HG03108 (cell line): ENCODE data around the gene P4HB.
A peak's percentile ranks its signal among the peaks of the same experiment; 100 is the strongest.

Source experiments
- ATAC-seq: cut with Tn5 transposase; IDR thresholded peaks from one replicate; pipeline ENCODE4 v1.9.1; 2021; ENCODE audit warnings: moderate library complexity; ENCODE audit not compliant: unreplicated experiment

P4HB gene

DNA sequence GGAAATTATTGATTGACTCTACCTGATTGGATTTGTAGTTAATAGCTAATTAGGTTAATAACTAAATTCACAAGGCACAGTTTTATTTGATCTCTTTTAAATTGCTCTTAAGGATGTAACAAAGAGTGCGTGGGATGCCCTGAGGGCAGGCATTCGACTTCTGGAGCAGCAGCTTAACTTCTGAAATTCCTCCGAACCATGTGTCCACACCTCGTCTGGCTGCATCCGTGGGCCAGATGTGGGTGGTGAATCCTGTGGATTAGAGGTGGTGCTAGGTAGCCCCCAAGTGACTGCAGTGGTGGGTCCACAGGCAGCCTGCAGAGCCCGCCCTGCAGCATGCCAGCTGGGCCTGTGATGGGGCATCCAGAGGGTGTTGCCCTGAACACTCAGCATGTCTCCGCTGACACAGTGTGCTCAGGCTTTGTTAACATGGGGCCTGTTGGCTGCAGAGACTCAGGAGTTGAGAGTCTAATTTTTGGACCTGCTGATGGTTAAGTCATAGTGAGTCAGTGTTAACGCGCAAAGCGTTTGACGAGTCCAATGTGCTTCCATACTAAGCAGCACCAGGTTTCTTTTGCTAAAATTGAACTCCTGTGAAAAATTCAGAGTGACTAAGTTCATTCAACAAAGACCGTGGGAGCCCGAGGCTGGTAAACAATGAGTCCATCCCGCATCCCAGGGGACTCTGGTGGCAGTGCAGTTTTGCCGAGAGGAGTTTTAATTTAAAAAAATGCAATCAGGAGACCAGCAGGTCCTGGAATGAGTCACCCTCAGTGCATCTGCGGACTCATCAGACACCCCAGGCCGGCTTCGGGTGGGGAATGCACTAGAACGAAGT lies 37.9 kb upstream of the P4HB start:
- ATAC-seq = no peak

DNA sequence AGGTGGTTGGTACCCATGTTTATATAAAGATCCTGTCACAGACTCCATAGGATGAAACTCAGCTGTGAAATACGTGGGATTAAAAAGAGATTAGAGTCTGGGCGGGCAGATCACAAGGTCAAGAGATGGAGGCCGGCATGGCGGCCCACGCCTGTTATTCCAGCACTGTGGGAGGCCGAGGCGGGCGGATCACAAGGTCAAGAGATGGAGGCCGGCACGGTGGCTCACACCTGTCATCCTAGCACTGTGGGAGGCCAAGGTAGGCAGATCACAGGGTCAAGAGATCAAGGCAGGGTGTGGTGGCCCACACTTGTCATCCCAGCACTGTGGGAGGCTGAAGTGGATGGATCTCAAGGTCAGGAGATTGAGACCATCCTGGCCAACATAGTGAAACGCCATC lies 35.1 kb upstream of the P4HB start:
- ATAC-seq = no peak

DNA sequence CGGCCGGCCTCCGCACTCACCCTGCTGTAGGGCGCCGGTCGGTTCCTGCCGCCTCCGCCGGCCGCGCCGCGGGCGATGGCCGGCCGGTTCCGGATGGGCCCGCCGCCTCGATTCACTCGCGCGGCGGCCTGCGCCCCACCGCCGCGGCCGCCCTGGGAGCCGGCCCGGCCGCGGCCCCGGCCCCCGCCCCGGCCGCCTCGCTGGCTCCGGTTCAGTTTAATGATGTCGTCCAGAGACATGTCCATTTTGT lies 30.9 kb upstream of the P4HB start:
- no peak for ATAC-seq

DNA sequence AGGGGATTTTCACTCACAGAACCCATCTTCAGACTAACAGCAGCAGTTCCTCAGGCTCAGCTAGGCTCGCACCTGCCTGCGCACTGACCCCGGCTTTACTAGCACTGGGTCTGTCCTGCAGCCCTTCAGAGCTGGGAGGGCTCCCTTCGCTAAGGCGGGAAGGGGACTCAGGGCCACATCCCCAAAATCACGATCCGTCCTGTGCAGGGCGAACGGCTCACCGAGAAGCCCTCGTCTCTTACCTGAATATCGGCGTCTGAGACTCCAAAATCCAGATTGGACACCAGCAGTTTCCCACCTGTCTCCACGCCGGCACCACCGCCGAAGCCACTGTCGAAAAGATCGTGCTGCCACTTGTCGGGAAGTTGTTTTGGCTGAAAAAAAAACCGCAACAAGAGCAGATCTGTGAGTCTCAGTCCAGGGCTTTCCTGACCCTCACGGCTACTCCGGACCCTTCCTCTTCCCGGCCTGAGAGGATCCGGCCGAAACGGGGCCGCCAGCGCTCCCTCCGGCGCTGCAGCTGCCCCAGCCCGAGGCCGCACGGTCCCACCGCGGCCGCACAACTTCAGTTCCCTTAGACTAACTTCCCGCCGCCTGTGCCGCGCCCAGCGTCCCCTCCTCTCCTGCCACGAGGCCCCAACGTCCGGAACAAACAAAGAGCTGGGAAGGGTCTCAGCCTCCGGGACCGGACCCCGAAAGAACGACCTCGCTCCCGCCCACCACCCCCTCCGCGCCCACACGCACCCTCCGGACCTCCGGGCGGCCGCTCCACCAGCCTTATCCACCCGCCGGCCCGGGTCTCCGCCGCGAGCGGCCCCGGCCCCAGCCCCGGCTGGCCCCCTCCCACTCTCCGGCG lies 30.3 kb upstream of the P4HB start:
- ATAC-seq = peak; percentile 11

DNA sequence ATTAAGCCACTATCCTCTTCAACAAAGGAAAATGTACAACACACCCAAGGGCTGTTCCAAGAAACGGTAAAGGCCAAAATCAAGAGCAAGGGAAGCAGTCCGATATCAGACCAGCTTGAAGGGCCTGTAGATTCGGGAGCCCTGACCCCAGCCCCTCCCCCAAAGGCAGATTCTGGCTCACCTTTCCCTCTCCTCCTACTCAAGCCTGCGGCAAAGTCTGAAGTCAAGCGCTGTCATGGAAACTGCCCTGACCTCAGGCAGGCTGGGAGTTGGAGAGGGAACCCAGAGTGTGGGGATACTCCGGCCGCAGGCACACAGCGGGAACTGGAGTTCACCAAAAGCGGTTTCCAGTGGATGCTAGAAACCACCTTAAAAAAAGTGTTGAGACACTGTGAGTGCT lies 29.3 kb upstream of the P4HB start:
- no peak for ATAC-seq

DNA sequence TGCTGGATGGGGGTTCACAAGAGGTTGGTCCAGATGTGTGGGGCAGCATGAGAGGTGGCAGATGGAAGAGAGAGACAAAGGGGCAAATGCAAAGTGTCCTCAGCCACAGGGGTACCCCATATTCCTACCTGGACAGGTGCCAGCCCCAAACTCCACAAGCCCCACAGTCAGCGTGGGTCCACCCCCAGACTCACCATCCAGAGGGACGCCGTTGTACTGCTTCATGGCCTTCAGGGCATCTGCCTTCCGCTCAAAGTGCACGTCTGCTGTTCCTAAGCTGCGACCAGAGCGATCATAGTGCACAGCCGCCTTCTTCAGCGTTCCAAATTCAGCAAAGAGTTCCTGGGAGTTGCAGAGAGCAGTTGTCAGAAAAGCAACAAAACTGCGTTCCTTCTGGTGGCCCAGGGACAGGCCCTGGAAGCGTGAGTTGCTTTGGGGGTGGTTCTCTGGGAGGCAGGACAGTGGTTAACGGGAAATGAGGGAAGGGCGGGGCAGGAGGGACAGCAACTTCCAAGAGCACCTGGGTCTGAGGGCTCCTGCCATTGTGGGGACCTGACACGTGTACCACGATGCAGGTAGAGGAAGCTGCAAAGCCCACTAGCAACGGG lies 28.8 kb upstream of the P4HB start:
- ATAC-seq = no peak

DNA sequence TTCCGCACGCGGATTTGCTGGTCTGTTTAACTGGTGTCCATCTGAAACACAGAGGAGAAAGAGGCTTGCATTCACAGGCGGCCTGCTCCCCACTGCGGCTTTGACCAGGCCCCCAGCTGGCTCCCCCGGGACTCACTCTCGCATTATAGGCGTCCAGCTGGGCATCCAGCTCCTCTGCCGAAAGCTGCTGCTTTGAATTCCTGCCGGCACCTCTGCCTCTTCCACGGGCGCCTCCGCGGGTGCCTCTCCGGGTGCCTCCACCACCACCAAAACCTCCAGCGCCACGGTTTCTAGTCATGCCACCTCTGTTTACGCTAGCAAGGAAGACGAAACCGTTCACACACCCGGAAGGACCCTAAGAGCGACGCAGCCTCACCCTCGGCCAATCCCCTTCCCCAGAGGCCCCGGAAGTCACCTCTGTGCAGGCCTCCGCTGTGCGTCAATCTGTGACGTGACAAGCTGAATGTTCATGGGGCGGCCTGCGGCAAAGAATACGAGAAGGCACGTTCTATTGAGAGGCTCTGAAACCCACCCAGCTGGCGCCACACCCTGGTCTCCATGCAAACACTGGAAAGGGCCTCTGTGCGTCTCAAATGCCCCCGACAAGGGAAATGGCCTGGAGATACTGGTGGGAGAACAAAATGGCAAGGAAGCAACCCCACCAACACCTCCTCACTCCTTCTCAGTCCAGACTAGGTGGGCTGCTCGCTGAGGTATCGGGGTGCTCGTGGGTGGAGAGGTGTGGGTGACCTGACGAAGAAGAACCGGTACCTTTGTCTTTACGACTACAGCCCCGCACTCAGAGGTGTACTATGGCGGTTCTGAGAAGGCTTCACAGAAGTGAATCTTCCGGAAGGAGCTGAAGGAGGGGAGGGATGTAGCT lies 28.0 kb upstream of the P4HB start:
- ATAC-seq = no peak

DNA sequence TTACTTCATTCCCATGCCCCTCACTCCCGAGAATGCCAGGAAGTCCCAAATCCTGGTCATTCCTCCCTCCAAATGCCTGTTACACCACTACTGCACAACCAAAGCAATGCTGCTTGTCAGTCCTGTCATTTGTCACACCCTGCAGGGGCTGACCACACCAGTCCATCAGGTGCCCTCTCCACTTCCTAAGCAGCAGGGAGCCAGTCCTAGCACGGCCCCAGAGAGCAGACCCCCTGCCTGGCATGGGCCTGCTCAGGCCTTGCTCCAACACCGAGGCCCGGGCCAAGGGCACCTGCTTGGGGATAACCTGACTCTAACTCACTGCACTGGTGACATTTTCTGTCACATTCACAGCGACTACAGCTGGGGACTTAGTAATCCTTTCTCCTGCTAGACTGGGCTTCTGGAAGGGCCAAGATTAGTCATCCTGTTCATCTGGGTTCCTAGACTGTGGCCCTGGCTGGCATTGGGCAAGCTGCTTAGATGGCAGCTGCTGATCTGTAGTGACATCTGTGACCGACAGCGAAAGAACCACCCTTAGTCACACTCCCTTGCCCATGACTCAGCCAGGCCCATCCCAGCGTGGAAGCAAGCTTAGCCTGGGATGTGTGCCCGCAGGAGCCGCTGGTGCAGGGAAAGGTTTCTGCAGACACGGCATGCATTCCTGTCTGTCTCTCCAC lies 25.7 kb upstream of the P4HB start:
- ATAC-seq = no peak

DNA sequence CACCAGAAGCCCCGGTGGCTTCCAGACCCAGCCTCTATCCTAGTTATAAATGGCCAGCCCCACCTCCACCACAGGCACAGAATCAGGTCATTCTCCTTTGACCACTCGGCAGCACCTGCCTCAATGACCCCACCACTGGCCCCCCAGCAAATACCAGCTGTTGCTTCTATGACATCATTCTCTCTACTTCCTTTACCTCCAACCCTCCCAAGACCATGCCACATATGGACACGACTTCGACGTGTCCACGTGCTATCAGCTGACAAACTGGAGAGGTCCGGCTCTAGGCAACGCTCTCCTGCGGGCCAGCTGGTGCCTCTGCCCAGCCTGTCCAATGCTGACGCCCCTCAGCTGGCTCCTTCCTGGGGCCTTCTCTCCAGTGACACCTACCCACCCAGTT lies 25.1 kb upstream of the P4HB start:
- no peak for ATAC-seq

DNA sequence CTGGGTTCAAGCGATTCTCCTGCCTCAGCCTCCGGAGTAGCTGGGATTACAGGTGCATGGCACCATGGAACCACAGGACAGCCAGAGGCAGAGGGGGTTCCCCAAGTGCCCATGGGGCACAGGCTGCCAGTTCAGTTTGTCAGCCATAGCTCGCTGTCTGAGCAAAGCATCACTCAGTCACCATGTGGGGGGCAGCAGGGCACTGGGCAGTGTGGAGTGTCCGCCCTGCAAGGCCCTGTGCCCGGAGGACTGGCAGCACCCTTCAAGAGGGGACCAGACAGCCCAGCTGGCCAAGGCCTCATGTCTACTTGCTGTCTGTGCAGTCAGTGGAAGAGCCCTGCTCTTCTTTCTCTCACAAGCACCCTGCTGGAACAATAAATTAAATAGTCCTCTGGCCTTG lies 24.6 kb upstream of the P4HB start:
- no peak for ATAC-seq

DNA sequence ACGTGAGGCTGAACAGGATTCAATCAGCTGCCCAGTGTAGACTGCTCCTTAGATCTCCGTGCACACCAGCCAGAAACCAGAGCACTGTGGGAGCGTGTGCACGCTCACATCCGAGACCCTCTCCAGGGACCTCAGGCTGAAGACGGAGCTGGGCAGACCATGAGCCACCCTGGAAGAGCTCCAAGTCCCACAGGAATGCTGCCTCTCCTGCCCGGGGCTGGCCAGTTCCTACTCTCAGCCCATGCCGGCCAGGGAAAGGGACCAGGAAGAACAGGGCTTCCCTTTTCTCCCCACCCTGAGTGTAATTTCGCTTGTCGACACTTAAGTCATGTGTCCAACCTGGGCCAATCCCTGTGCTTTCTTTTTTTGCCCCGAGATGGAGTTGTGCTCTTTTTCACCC lies 24.2 kb upstream of the P4HB start:
- ATAC-seq = no peak

DNA sequence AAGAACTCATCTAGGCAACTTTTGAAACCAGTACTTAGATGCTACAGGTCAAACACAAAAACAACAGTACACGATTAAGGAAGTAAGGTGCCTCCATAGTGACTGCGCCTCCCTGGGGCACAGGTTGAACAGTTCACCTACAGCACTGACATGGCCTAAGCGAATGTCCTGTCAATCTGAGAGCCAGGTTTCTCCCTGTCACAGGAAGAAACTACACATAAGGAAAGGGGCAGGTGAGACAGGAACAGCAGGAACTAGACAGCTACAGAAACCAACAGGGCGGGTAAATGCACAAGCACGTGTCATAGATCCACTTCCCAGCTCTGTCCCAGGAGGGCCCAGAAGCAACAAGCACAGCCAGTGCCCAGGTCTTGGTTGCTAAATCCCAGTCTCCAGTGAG lies 18.8 kb upstream of the P4HB start:
- ATAC-seq = no peak

DNA sequence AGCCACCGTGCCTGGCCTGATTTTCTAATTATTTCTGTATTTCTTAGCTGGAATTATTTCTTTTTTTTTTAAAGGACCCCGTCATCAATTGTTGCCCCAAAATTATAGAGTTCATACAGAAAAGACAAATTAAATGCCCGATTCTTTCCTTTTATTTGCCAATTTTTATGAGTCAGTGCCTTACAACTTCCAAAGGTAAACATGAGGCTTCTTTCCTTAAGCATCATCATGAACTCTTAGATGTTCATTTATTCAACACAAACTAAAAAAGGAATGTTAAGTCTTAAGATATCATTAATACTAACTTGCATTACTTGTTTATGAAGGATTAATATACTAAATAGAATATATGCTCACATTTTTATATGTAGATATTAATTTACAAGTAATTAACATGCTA lies 18.0 kb upstream of the P4HB start:
- ATAC-seq = no peak

DNA sequence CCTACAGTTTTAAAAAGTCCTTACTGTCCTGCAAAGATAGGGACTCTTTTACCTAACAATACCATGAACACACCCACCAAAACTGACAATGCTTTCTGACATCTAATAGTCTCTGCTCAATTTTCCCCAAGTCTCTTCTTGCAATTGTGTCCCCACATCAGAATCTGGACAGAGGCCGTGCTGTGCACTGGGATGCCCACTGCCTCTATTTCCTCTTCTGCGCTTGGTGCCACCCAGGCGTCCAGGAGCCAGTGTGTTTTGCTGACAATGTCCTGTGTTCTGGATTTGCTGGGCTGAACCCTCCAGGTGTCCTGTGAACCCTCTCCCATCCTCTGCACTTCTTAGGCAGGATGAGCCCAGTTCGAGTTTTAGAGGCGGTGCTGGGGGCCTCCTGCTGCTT lies 17.2 kb upstream of the P4HB start:
- ATAC-seq = no peak

DNA sequence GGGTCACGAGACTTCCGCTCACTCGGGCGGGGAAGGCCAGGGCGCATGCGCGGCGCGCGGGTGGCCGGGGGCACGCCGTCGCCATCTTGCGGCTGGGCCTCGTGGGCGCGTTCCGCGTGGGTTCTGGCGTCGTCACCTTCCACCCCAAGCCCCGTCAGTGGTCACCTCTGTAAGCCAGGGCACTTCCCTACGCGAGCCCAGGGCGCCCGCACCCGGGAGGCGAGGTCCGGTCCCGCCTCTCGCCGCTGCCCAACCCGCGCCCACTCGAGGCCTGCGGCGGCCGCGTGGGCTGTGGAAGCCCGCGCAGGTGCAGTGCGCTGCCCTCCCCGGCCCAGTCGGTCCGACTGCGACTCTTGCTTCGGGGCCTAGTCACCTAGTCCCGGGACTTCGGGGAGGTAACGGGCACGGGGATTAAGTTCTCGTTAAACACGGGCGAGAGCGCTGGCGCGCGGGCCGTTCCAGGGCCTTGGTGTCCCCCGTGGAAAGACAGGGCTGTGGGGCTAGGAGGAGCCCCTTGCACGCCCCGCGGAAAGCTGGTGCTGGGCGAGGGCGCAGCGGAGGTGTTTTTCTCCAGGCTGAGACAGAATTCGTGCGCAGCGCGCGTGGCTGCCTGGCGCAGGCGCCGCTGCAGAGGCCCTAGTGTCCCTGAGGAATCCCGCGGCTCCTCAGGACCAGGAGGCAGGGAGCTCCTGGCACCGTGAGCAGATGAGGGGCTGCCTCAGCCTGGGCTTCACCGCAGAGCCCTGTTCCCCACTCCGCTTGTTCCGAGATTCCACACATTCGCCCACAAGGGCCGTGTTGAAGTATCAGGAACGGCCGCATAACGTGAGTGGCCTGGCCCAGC lies 11.3 kb upstream of the P4HB start:
- ATAC-seq = no peak

DNA sequence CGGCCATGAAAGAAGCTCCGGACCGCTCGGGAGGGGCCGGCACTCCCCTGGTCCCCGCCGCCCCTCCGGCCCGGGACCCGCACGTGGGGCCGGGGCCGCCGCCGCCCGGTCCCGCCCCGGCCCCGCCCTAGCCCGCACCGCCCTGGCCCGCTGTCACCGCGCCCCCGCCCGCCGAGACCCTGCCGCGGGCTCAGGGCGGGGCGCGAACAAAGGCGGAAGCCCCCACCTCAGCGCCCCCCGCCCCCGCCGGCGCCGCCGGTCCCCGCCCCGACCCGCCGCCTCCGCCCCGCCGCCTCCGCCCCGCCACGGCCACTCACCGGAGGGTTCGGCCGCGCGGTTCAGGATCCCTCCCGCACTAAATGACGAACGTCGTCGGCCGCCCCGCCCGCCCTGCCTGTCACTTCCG lies 10.6 kb upstream of the P4HB start, which contains the start of gene ARHGDIA:
ARHGDIA (minus strand) TSS at position 357 of the 406 bp plus-strand sequence. CDS start 1,407 bp downstream, outside the sequence.
- no peak for ATAC-seq

DNA sequence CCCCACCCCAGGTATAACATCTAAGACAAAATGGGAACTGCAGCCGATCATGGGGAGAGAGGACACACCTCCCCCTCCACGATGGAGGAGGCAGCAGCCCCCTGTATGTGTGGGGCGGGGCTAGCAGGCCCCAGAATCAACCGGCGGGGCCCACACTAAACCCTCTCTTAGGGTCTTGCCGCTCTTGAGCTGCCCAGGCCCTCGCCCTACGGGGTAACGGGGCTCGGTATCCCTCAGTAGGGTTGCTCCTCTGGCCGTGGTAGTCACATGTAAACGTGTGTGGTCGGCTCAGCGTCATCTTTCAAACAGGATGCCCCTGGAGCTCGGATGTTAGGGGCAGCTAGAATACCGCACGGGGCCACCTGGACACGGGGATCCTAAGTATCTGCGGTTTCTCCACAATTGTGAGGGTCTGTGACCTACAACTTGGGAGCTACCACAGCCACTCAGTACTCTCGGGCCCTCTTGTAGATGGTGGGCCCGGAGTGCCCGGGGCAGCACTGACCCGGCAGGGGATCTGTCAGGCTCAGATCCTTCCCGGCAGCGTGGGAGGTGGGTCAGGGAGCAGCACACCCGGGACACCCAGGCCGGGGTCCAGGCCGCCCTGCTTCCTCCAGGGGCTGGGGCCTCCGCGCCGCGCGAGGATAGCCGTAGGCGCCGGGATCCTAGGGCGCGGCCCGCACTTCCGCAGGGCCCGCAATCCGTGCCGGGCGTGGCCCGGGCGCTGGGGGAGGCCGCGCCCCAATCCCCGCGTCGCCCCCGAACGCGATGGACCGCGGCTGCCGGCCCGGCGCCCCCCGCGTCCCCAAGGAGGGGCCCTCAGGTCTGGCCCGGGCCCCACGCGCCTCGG lies 10.0 kb upstream of the P4HB start:
- no peak for ATAC-seq

DNA sequence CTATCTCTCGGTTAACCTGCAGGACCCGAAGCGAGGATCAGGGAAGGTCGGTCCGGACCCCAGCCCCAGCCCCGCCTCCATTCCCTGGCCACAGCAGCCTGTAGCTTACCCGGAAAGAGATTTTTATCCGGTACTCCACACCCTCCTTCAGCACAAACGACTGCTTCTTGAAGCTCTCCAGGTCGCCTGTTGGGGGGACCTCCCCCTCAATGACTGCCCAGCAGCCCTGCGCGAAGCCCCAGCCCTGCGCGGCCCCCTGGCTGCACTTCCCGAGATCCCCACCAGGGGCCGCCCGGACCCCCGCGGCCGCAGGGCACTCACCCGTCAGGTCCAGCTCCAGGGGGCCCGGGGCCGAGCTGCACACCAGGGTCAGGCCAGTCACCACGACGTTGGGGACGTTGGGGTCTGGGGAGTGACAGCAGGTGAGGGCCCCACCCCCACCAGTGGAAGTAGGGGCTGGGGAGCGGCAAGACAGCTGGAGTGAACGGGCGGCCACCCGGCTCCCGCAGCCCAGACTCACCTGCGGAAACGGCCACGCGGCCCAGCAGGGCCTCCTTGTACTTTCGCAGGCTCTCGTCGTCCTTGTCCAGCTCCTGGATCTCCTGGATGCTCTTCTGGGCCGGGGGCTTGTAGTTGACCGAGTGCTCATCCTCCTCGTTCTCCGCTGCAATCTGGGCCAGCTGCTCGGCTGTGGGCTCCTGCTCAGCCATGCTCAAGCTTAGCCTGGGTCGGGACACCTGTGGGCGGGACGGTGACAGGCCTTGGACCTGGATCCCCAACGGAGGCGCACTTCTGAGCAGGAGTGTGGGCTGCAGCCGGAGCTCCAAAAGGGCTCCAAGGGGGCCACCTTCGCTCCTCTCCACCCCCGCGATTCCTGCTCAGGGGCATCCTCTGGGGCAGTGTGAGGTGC lies 9.1 kb upstream of the P4HB start:
- ATAC-seq = no peak
